MG63 (cell line): Measurements from ENCODE around the gene PRCC. TPM values are rescaled to one million over a fixed set of nuclear protein-coding genes. Genes with fewer than 3 reads are reported as not detected.

Experiments
- DNase-seq: peaks from one replicate; pipeline ENCODE4 v3.0.0-alpha.2; 2020
- H3K27me3 ChIP-seq: fragments of 250-450 bp; sonication (Bioruptor Pico); 2 replicates; pipeline ENCODE4 v1.5.1; 2020; ENCODE audit warnings: mild to moderate bottlenecking, moderate library complexity
- H3K36me3 ChIP-seq: fragments of 250-450 bp; sonication (Bioruptor Pico); 2 replicates; pipeline ENCODE4 v1.5.1; 2020; ENCODE audit warnings: mild to moderate bottlenecking, moderate library complexity
- H3K4me3 ChIP-seq: fragments of 250-450 bp; sonication (Bioruptor Pico); 2 replicates; pipeline ENCODE4 v1.5.1; 2020; ENCODE audit warnings: mild to moderate bottlenecking, moderate library complexity
- H3K9me3 ChIP-seq: fragments of 250-450 bp; sonication (Bioruptor Pico); 2 replicates; pipeline ENCODE4 v1.5.1; 2020; ENCODE audit warnings: mild to moderate bottlenecking, moderate library complexity
- total RNA-seq: library from RNA; depleted of rRNA; stranded (reverse); fragments of >200 nt; shearing (Covaris generic); gene quantifications from 2 replicates; pipeline ENCODE4 v1.2.3, GENCODE V29; 2014; ENCODE audit warnings: low replicate concordance

Gene PRCC
- total RNA-seq, 1 experiment from 2014 or later, result 56.9 TPM

DNA sequence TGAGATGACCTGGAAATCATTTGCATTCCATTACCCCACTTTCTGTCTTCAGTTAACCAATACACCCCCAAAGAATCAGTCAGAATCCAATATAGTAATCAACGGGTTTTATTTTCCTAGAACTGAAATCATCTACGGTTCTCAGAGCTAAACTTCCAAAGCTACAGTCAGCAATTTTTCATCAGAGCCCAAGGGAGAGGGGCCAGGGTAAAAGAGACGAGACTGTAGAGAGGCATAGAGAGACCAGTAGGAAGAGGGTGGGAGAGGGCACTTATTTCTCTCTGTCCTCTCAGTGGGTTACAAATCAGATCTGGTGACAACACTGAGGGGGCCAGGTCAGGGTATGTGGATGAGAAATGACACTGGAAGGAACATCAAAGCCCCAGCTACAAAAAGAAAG, 25.3 kb upstream of the PRCC start:
- Histone ChIP-seq H3K9me3 (no peaks in the 10 kb centered on the region), H3K27me3 (no peaks in the 10 kb centered on the region), H3K4me3 (no peak overlapping the region), H3K36me3 (peaks cover 90% of the 10 kb centered on the region)
- no peak for DNase-seq

DNA sequence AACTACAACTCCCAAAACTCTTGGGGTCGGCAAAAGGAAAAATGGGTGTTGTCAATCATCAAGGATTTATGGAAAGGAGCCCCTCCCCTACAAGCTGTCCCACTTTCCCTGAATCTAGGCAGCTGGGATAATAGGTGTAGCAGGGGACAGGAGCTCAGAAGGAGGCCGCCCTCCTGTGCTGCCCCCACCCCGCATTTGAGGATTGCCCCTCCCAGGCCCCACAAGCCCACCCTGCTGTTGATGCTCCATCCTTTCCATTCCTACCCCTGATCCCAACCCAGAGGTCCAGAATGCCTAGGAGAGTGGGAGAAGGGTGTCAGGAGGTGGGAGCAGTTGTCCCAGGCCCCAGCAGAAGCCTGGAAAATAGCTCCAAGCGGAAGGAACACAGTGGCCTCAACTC, 24.5 kb upstream of the PRCC start:
- DNase-seq, result no peak
- Histone ChIP-seq H3K36me3 (peaks cover 88% of the 10 kb centered on the region), H3K4me3 (no peak overlapping the region), H3K9me3 (no peaks in the 10 kb centered on the region), H3K27me3 (no peaks in the 10 kb centered on the region)

DNA sequence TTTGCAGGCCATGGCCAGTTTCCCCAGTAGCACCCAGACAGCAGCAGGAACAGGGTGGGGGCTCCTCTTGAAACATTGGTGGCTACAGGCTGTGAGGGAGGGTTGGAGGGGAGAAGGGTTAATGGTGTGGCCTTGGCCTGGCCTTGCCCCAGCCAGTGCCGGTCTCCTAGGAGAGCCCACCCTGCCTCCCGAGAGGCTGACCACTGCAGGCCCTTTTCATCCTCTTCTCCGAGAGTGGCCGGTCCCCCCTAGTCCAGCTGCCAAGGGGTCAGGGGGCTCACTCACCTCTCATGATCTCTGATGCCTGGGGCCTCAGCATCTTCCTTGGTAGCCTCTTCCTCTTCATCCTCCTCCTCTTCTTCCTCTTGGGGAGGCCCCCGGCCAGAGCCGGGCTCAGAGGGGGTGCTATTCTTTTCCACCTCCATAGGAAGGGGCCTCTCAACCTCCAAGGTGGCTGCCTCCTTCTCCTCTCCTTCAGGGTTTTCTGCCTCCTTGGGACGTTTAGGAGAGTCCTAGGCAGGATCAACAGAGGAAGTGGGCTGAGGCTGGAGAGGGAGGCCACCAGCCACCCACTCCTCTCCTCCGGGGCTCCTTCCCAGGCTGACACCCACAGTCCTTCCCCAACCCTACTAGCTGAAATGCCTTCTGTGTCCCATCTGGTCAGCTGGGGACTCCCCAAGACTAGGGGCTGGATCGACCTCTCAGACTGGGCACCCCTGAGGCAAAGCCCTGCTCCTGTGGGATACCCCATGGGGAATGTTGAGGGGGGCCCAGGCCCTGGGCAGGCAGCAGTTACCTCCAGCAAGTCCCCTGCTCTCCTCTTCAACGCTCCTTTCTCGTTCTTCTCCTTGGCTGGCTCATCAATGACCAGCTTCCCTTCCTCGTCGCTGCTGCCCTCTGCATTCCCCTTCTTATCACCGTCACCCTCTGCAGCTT, 23.7 kb upstream of the PRCC start:
- DNase-seq, result no peak
- Histone ChIP-seq H3K4me3 (no peak overlapping the region), H3K9me3 (no peaks in the 10 kb centered on the region), H3K27me3 (no peaks in the 10 kb centered on the region), H3K36me3 (peaks cover 88% of the 10 kb centered on the region)

DNA sequence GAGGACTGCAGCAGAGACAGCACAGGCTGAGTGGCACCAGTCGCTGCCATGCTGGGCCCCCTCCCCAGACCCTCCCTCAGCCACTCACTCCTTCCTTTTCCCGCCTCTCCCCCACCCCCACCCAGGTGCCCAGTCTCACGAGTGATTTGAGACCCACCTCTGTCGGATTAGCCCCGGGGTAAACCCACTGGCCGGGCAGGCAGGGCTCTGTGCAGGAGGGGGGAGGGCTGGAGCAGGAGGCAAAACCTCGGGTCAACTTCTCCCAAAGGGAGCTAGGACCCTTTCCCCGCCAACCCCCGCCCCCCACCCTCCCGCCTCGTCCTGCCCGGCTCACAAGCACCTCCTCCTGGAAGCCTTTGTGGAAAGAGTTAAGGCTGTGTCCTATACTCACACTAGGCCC, 23.0 kb upstream of the PRCC start:
- Histone ChIP-seq H3K27me3 (no peaks in the 10 kb centered on the region), H3K9me3 (no peaks in the 10 kb centered on the region), H3K36me3 (peaks cover 88% of the 10 kb centered on the region), H3K4me3 (no peak overlapping the region)
- no peak for DNase-seq

DNA sequence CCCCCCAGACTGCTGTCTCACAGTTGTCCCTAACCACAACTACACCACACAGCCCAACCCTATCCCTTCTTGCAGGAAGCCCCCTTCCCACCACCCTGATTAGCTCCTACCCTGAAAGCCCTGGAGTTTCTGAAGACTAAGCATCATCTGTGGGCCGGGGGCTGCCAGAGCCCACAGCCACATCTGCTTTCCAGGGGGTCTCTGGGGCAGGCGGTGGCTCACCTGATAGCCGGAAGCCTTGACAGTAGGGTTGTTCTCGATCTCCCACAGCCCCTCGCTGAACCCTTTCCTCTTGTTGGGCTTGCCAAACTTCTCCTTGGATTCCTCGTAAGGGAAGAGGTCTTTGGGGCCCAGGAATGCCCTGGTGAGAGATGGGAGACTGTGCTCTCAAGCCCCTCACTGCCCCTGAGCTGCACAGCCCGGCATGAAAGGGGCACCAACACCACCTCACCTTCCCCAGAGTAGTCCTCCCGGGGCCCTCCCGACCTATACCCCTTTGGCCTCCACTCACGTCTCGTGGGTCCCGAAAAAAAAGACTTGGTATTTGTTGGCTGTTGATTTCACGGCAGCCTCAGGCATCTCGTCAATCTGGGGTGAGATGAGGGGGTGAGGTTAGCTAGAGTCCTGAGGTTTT, 22.4 kb upstream of the PRCC start:
- no peak overlapping the region for H3K4me3 ChIP-seq
- H3K36me3 ChIP-seq, result peaks cover 90% of the 10 kb centered on the region
- no peaks in the 10 kb centered on the region for H3K9me3 ChIP-seq
- DNase-seq, result no peak
- H3K27me3 ChIP-seq, result no peaks in the 10 kb centered on the region

DNA sequence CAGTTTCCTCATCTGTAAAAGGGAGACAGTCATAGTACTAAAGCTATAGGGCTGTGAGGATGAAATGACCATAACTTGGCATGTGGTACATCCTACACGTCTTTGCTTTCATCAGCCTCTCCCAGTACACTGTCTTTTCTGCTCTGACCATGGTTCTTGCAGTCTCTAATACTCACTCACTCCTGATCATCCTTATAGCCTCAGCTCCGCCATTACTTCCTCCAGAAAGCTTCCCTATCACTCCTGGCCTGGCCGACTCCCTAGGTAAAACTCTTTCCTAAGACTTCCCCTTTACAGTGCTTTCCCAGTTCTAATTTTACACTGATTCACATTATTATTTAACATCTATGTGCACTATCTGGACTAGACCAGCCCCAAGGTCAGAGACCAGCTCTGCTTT, 21.5 kb upstream of the PRCC start:
- no peaks in the 10 kb centered on the region for H3K27me3 ChIP-seq
- peaks cover 88% of the 10 kb centered on the region for H3K36me3 ChIP-seq
- DNase-seq, result no peak
- H3K4me3 ChIP-seq, result peak overlapping the region; percentile 89
- H3K9me3 ChIP-seq, result no peaks in the 10 kb centered on the region

DNA sequence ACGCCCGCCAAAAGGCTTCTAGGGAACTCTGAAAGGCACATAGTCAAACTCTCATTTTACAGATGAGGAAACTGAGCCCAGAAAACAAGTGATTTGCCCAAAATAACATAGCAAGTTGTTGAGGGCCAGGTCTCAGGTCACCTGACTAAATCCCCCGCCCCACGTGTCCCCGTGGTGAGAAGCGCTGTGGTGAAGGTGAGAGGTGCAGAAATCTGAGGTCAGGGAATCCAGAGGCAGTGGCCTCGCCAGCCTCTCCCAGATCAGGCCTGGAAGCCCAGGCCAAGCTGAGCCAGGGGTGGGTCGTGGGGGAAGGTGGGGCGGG, 21.0 kb upstream of the PRCC start:
- no peaks in the 10 kb centered on the region for H3K9me3 ChIP-seq
- H3K4me3 ChIP-seq, result peak overlapping the region; percentile 89
- DNase-seq, result no peak
- peaks cover 91% of the 10 kb centered on the region for H3K36me3 ChIP-seq
- H3K27me3 ChIP-seq, result no peaks in the 10 kb centered on the region

DNA sequence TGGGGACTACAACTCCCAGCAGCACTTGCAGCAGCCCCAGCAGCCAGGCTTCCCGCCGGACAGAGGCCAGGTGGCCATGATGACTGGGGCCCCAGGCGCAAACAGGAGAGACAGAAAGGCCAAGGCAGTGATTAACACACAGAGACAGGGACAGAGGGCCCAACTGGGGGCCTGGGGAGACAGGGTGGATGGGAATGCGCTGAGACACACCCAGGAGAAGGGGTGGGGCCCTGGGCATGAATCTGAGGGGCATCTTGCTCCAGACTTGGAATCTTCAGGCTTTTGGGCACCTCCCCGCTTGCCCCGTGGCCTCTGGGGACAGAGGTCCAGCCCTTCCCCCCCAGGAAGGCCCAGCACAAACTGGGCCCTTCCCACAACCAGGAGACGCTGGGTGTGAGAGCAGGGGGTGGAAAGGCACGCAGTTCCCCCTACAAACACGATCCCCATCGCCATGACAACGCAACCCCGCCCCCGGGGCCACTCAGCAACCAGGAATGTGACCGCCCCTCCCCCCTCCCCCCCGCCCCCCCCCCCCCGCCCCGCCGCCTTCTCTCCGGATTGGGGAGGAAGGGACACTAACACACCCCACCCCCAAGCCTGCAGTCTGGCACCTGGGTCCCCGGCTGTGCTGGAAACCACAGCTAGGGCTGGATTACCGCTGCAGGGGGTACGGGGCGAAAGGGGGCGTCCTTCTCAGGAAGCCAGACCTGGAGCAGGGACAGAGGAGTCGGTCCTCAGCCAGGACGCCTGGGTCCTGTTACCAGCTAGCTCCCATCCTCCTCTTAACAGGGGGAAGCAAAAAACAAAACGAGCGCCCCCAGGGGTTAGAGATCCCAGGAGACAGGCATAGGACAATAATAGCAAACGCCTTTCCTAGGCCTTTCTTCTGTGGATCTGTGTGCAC, 20.4 kb upstream of the PRCC start:
- peak overlapping the region; percentile 89 for H3K4me3 ChIP-seq
- DNase-seq, result peak; percentile 98
- no peaks in the 10 kb centered on the region for H3K27me3 ChIP-seq
- H3K9me3 ChIP-seq, result no peaks in the 10 kb centered on the region
- H3K36me3 ChIP-seq, result peaks cover 85% of the 10 kb centered on the region

DNA sequence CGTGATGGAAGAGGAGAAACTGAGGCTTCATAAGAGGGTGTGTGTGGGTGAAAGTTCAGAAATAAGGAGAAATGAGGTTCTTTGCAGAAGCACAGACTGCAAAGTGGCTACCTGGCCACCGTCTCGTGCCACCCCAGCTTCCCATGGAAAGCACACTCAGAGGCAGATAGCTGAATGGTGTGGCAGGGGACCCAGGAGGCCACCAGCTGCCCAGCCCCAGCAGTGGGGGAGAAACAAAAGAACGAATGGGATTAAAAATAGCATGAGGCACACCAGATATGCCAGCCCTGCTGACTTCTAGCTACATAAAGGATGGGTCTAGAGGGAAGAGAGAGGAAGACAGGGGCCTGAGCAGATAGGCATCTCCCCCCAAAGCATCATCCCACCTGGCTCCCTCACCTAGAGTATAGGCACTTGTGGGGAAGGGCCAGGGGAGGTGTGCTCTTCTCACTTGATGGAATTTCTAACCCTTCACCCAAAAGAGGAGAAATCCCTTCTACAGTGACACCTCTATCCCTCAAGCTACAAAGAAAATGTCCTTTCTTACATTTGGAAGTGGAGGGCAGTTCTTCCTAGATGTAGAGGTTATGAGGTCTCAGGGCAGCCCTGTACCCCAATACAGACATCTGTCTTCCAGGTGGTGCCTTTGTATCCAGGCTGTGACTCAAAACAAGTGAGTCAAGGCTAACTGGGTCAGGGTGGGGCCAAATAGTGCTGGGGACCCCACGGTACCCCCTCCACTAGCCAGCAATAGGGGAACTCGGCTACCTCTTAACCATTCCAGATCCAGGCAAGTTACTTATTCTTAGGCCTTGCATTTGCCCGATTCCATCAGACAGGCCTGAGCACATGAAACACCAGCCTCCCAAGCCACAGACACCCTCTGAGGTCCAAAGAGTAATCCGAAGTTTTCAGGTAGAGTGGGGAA, 19.3 kb upstream of the PRCC start:
- H3K27me3 ChIP-seq, result no peaks in the 10 kb centered on the region
- H3K9me3 ChIP-seq, result no peaks in the 10 kb centered on the region
- peak; percentile 39 for DNase-seq
- H3K36me3 ChIP-seq, result peaks cover 74% of the 10 kb centered on the region
- H3K4me3 ChIP-seq, result peak overlapping the region; percentile 89

DNA sequence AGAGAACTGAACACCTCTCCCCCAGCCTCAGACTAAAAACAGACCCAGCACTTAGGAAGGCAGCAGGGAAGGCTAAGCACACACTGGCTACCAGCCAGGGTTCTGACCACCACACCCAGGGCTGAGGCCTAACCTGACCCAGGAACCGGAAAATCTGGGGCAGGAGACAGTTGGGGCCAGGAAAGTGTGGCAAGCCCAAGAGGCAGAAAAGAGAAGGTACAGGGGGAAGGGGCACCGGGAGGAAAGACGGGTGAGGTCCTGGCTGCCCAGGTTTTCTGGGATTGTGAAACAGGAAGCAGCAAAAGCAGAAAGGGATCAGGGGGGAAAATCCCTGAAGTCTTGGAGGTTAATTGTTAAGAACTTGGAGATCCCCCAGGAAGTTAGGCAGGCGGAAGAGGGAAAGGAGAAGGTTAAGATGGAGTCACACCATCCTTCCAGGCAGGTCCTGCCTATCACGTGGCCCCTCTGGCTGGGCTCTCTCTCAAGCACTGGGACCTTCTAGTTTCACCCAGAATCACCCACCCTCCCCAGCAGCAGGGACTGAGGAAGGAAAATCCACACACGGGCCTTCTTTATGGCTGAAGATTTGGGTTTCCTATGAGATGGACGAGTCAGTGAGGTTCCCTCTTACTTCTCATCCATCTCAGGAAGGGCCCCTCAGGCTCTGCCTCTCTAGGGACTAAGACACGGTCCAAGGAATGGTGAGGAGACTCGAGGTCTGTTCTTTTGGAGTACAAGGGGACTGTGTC, 18.5 kb upstream of the PRCC start:
- H3K36me3 ChIP-seq, result peaks cover 66% of the 10 kb centered on the region
- DNase-seq, result peak; percentile 77
- no peaks in the 10 kb centered on the region for H3K9me3 ChIP-seq
- peak overlapping the region; percentile 89 for H3K4me3 ChIP-seq
- H3K27me3 ChIP-seq, result no peaks in the 10 kb centered on the region

DNA sequence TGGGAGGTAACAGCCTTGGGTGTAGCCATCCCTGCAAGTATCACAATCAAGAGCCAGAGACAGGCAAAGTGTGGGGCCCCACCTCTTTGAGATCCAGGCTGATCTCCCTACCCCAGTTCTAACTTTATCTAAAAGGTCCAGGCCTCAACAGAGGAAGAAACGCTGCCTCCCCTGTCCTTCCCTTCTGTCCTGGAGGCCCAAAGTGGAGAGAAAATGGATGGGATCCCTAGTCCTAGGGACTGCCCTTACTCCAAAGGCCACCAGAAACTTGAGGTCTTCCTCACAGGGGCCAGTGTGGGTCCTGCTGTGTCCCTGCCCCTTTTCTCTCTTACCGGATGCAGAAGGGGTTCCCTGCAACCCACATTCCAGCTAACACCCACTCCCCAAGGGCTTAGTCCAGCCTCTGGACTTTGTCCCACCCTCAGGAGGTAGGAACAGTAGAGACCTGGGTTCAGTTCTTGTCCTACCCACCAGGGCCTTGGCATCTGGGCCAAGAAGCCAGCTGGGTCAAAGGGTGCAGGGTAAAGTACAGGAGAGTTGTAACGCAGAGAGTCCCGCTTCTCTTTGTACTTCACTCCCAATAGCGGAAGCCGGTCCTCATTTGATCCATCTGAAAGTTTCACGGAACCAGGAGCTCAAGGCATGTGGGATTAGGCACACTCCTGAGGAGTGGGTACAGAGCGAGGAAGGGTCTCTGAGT, 17.8 kb upstream of the PRCC start:
- peaks cover 62% of the 10 kb centered on the region for H3K36me3 ChIP-seq
- DNase-seq, result peak; percentile 74
- H3K27me3 ChIP-seq, result no peaks in the 10 kb centered on the region
- no peaks in the 10 kb centered on the region for H3K9me3 ChIP-seq
- peak overlapping the region; percentile 89 for H3K4me3 ChIP-seq

DNA sequence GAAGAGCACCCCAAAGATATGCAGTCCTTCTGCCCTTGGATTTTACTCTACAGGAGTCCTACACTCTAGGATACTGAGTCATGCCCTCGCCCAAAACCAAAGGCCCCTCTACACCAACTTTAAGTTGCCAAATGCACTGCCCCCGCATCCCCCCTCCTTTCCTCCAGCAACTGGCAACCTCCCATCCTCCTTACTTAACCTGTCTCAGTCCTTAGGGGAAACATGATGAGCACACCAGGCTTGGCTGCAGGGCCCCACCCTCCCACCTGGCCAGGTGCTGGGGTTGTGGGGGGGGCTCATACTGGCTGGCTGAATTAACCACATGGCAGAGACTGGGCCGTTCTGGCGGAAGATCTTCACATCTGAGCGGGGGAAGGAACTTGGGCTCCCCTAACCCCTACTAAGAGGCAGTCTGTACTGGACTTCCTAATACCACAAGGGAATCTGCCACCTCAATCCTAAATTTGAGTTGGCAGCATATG, 17.1 kb upstream of the PRCC start:
- no peaks in the 10 kb centered on the region for H3K27me3 ChIP-seq
- H3K4me3 ChIP-seq, result peak overlapping the region; percentile 89
- DNase-seq, result peak; percentile 87
- H3K9me3 ChIP-seq, result no peaks in the 10 kb centered on the region
- H3K36me3 ChIP-seq, result peaks cover 55% of the 10 kb centered on the region

DNA sequence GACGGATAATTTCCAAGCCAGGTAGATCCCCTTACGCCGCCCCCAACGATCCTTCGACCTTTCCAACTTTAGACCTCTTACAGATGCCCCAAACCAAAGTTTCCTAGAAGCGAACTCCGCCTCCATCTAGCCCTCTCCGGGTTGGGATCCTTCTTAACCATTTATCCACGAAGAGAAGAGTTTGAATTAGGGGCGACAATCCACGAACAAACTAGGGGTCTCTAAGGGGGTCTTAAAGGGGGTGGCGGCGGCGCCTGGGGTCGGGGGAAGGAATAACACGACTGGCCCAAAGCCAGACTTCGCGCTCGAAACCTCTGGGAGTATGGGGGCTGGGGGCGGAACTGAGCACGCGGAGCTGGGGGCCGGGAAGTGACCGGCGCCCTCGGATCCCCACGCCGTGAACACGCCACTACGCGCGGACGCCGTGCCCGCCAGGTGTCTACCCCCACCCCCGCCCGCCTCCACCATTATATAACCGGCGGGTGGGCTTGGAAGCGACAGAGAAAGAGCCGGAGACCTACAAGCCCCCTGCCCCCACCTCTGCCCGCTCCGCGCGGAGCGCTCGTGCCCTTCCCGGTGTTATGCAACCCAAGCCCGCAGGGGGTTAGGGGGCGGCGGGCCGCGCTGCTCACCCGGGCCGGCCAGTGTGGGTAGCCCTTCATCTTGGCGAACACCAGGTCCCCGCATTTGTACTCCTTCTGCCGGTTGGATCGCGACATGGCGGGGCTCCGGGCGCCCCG, 16.5 kb upstream of the PRCC start:
- Histone ChIP-seq H3K36me3 (peaks cover 49% of the 10 kb centered on the region), H3K4me3 (peak overlapping the region; percentile 89), H3K9me3 (no peaks in the 10 kb centered on the region), H3K27me3 (no peaks in the 10 kb centered on the region)
- DNase-seq, result peak; percentile 59

DNA sequence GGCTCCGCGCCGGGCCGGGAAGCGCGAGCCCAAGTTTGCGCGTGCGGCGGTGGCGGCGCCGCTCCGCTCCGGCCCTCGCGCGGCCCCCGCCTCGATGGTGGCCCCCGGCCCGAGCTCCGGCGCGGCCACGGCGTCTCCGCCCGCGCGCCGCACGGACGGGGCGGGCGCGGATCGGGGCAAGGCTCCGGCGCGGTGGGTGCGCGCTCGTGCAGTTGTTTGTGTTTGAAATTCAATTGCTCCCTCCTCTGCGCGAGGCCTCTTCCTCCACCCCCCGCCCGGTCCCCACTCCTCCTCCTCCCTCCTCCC, 15.9 kb upstream of the PRCC start, which contains the start of gene HDGF:
HDGF (minus strand) TSS at position 225 of the 306 bp plus-strand sequence. CDS start 246 bp downstream, outside the sequence.
- H3K4me3 ChIP-seq, result peak within 1 kb of the TSS; percentile 89
- no peak for DNase-seq

More for the DNA sequence above, 15.9 kb upstream of the PRCC start, which contains the start of gene HDGF:
- H3K9me3 ChIP-seq, result no peaks in the 10 kb centered on the region
- H3K36me3 ChIP-seq, result peaks cover 43% of the 10 kb centered on the region
- H3K27me3 ChIP-seq, result no peaks in the 10 kb centered on the region
